Thyroid gland (tissue), 4 donors: ENCODE data around the gene LGI2.

Experiments
- POLR2A ChIP-seq, 2 donors: fragments of 450-650 bp; IDR thresholded peaks; one replicate each; pipeline ENCODE4 v1.6.1; 2017; ENCODE audit warnings: antibody characterized with exemption in 2 of 2, mild to moderate bottlenecking in 2 of 2, moderate library complexity in 1 of 2
- TF ChIP-seq, protein P1 (sequence below), 6 experiments: fragments of 200-600 bp in 3 of 6; fragments of 450-650 bp in 3 of 6; sonication (generic) in 3 of 6; IDR thresholded peaks; one replicate each; pipeline ENCODE4 v1.5.1; 2016 to 2019; ENCODE audit warnings: antibody characterized with exemption in 6 of 6, mild to moderate bottlenecking in 2 of 6, inconsistent platforms in 1 of 6, moderate library complexity in 1 of 6

DNA sequence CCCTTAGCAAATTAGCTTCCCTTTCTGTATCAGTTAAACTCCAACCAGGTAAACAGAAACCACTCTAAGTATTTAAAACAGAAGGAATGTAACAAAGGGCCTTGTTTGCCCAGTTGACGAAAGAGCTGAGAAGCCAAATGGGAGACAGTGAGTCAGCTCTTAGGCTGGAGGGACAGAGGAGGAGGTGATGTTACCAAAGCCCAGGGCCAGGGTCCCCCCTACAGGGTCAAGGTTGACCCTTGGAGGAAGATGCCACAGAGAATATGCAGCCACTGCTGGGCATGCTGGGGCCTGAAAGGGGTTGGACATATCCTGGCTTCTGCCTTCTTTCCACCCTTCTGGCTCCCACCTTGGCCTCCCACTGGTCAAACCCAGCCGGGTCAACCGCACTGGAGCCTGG, 38.3 kb upstream of the LGI2 start:
- TF ChIP-seq, protein P1, sequence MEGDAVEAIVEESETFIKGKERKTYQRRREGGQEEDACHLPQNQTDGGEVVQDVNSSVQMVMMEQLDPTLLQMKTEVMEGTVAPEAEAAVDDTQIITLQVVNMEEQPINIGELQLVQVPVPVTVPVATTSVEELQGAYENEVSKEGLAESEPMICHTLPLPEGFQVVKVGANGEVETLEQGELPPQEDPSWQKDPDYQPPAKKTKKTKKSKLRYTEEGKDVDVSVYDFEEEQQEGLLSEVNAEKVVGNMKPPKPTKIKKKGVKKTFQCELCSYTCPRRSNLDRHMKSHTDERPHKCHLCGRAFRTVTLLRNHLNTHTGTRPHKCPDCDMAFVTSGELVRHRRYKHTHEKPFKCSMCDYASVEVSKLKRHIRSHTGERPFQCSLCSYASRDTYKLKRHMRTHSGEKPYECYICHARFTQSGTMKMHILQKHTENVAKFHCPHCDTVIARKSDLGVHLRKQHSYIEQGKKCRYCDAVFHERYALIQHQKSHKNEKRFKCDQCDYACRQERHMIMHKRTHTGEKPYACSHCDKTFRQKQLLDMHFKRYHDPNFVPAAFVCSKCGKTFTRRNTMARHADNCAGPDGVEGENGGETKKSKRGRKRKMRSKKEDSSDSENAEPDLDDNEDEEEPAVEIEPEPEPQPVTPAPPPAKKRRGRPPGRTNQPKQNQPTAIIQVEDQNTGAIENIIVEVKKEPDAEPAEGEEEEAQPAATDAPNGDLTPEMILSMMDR (IDR thresholded peaks at IDR 0.05), result no peak
- TF ChIP-seq POLR2A (IDR thresholded peaks at IDR 0.05), result no peak
